ENCODE measurements around the gene NINL.

The NINL gene

DNA sequence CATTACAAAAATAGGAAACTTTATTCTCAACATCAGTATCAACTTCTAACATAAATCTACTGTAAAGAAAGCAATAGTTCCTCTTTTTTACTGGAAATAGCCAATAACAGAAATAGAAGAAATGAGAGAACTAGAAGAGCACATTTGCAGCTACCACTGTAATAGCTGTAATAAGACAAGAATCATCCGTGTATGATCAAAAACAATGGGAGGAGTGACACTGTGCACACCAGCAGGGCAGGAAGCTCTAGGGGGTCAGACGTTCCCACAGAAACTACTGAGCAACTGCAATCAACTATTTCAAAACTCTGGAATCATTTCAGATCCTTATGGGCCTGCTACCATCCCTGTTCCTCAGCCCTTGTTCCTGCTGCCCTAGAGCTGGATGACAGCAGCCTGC lies 43.7 kb downstream of the NINL start:
- Mint-ChIP-seq H3K4me3 (no peak overlapping the region), H3K4me1 (peaks cover 7% of the 10 kb centered on the region in 2 donors), H3K27ac (no peak overlapping the region), H3K9me3 (no peaks in the 10 kb centered on the region), H3K27me3 (no peaks in the 10 kb centered on the region), H3K36me3 (no peaks in the 10 kb centered on the region)
- DNase-seq, result no peak
- ATAC-seq (replicated peaks), result peak; percentile 36 to 54

DNA sequence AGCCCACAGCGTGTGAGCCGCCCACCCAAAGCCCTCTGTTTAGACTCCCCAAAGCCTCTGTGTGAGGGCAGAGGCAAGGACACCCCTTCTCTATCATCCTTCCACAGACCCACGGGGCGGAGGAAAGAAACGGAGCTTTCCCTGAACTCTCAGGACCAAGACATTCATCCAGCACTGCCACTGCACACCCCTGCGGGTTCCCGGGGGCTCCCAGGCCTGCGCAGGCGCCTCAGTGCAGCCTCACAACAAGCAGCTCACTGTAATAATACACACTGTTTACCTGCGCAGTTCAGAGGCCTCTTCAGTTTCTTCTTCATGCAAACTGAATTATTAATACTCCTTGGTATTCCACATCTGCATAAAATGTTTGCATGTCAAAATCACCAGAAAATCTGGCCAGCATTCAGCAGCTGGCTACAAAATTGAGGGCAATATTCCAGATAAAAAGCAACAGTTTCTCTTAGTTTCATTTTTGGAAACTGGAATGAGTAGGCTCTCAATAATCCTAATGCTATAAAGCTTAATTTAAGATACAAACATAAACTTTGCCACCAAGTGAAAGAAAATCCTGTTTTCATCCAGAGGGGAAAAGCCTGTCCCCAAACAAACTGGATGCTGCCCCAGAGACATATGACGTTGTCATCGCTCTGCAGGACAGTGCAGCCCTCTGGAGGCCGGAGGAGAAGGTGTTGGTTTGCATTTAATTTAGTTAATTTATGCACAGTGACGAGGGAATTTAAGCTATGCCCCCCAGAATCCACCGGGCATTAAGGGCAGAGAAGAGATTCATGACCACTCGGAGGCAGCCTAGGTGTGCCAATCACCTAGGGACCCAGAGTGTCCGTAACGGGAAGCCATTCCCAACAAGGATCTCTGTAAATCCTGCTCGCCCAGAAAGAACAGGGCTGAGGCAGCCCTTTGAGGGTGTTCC lies 45.3 kb downstream of the NINL start:
- ATAC-seq (replicated peaks) (no peak), DNase-seq (no peak)
- H3K4me3 Mint-ChIP-seq, result no peak overlapping the region
- H3K36me3 Mint-ChIP-seq, result no peaks in the 10 kb centered on the region
- H3K4me1 Mint-ChIP-seq, result peaks cover 7% of the 10 kb centered on the region in 2 donors
- no peaks in the 10 kb centered on the region for H3K9me3 Mint-ChIP-seq
- no peak overlapping the region for H3K27ac Mint-ChIP-seq
- H3K27me3 Mint-ChIP-seq, result peaks cover 0 to 7% of the 10 kb centered on the region in 2 donors

DNA sequence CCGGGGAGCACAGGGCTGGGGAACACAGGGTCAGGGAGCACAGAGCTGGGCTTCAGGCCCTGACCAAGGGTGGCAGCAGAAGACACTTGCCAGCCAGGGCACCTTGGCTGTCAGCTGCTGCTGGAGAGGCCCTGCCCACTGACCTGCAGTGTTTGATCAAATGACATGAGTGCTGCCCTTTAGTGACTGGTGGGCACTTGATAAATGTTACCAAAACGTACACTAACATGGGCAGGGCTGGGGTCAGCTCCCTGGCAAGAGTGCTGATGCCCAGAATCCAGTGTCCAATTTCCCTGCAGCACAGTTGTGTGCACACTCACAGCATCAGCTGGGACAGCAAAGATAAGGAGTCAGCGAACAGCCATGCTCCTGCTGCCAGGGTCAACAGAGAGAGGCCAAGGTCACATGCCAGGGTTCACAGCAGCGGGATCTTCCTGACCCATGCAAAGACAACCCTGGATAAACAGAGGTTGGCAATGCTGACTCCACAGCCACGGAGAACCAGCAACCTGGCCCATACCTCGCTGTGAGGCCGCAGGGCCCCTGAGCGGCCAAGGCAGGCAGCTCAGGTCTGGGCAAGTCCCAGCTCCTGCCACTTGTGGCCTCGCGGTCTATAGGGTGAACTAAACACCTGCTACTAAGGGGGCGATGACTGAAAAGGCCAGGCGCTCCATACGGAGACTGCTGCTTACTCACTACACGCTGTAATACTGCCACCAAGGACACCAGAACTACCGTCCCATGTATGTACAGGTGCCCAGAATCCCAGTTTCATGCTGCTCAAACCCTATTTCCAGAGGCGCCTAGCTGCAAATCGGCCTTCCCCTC lies 46.3 kb downstream of the NINL start:
- H3K27me3 Mint-ChIP-seq, result peaks cover 0 to 7% of the 10 kb centered on the region in 2 donors
- no peaks in the 10 kb centered on the region for H3K36me3 Mint-ChIP-seq
- H3K4me1 Mint-ChIP-seq, result peaks cover 7% of the 10 kb centered on the region in 2 donors
- ATAC-seq (replicated peaks) (no peak), DNase-seq (no peak)
- no peak overlapping the region for H3K4me3 Mint-ChIP-seq
- H3K9me3 Mint-ChIP-seq, result no peaks in the 10 kb centered on the region
- no peak overlapping the region for H3K27ac Mint-ChIP-seq

DNA sequence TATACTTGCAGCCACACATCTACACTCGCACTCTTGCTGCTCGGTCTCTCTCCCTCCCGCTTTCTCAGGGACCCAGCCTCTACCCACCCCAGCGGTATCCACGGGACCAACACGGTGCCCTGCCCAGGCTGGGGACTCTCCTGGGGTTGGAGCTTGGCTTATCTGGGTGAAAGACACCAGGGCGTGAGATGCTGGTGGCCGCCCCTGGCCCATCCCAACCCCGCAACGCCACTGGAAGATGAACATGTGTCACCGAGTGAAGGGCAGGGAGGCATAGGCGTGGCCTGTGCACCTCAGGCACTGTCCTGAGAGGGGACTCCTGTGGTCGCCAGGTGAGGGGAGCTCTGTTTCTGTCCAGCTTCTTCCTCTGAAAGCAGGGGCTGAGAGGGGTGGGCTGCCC lies 47.4 kb downstream of the NINL start:
- H3K4me1 Mint-ChIP-seq, result peaks cover 7% of the 10 kb centered on the region in 2 donors
- no peaks in the 10 kb centered on the region for H3K36me3 Mint-ChIP-seq
- H3K27me3 Mint-ChIP-seq, result peaks cover 0 to 12% of the 10 kb centered on the region in 2 donors
- no peak overlapping the region for H3K27ac Mint-ChIP-seq
- H3K4me3 Mint-ChIP-seq, result no peak overlapping the region
- no peaks in the 10 kb centered on the region for H3K9me3 Mint-ChIP-seq
- ATAC-seq (replicated peaks) (no peak), DNase-seq (no peak)

DNA sequence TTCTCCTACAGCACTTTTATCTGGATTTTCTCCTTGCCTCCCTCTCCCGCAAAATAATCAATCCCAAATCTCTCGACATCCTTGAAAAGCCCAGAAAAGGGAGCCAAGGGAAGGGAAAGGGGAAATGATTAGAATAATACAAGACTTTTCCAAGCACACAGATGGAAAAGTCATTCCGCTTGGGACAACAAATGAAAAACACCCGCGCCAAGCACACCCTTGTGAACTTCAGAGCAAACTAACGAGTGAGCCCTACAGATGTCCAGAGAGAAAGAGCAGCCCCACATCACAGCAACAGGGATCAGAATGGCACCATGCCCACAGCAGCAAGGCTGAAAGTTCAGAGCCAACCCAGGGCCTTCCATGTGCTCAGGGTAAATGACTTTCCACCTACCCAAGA lies 49.6 kb downstream of the NINL start:
- H3K27me3 Mint-ChIP-seq, result peaks cover 0 to 20% of the 10 kb centered on the region in 2 donors
- DNase-seq (no peak), ATAC-seq (replicated peaks) (no peak)
- H3K4me1 Mint-ChIP-seq, result peaks cover 0 to 2% of the 10 kb centered on the region in 2 donors
- no peak overlapping the region for H3K27ac Mint-ChIP-seq
- no peaks in the 10 kb centered on the region for H3K36me3 Mint-ChIP-seq
- no peak overlapping the region for H3K4me3 Mint-ChIP-seq
- H3K9me3 Mint-ChIP-seq, result no peaks in the 10 kb centered on the region

DNA sequence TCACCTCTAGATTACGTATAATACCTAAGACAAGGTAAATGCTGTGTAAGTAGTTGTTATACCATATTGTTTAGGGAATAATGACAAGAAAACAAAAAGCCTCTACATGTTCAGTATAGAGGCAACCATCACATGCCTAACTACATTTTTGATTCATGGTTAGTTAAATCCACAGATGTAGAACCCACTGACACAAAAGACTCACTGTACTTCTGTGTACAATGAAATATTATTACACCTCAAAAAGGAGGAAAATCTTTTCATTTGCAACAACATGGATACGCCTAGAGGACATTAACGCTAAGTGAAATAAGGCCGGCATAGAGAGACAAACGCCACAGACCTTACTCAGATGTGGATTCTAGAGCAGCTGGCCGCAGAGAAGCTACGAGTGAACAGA lies 50.5 kb downstream of the NINL start:
- no peak for ATAC-seq (replicated peaks)
- Mint-ChIP-seq H3K36me3 (peaks cover 0 to 4% of the 10 kb centered on the region in 2 donors), H3K4me1 (peaks cover 0 to 2% of the 10 kb centered on the region in 2 donors), H3K9me3 (peaks cover 5% of the 10 kb centered on the region in 2 donors), H3K4me3 (no peak overlapping the region), H3K27me3 (peaks cover 0 to 20% of the 10 kb centered on the region in 2 donors), H3K27ac (no peak overlapping the region)
- DNase-seq, result no peak

DNA sequence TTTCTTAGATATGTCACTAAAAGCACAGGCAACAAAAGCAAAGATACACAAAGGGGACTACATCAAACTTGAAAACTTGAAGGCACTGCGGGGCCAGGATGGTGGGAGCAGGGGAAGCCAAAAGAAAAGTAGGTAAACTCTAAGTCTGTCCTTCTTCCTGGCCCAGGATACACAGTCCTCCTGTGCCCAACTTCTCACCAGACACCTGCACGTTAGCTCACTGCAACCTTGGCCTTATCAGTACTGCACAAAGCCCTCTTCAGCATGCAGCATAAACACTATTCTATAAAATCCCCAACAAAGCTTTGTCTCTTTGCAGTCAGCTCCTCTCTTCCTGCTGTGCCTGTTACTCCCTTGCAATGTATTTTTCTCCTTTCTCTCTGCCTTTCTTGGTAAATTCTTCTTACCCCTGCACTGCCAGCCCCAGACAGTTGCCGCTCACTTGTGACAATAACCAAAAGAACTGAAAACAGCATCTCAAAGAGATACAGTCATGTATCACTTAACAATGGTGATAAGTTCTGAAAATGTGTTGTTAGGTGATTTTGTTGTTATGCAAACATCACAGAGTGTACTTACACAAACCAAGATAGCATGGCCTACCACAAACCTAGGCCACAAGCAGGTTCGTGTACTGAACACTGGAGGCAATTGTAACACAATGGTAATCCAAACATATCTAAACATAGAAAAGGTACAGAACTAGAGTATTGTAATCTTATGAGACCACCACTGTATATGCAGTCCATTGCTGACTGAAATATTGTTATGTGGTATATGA lies 51.2 kb downstream of the NINL start:
- Mint-ChIP-seq H3K9me3 (peaks cover 5% of the 10 kb centered on the region in 2 donors), H3K27me3 (peaks cover 0 to 20% of the 10 kb centered on the region in 2 donors), H3K36me3 (peaks cover 0 to 4% of the 10 kb centered on the region in 2 donors), H3K4me1 (no peaks in the 10 kb centered on the region), H3K4me3 (no peak overlapping the region), H3K27ac (no peak overlapping the region)
- no peak for ATAC-seq (replicated peaks)
- no peak for DNase-seq

DNA sequence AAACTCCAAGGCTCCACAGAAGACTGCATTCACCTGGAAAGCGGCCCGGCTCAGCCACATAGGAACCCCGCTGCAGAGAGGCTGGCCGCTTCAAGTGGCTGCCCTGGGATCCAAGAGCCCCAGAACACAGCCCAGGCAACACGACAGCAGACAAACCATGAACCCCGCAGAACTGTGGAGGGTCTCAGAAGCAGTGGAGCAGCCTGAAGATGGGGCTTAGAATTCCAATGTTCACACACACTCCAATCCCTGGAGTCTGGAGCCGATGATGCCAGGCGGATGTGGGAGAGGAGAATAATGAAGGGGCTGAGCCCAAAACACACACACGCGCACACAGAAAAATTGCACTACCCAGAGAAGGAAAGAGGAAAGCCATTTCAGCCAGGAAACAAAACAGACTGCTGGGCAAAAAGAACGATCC lies 52.4 kb downstream of the NINL start:
- Mint-ChIP-seq H3K27me3 (peaks cover 0 to 20% of the 10 kb centered on the region in 2 donors), H3K9me3 (peaks cover 5% of the 10 kb centered on the region in 2 donors), H3K4me3 (no peak overlapping the region), H3K4me1 (no peaks in the 10 kb centered on the region), H3K27ac (no peak overlapping the region), H3K36me3 (peaks cover 0 to 4% of the 10 kb centered on the region in 2 donors)
- DNase-seq (no peak), ATAC-seq (replicated peaks) (no peak)

DNA sequence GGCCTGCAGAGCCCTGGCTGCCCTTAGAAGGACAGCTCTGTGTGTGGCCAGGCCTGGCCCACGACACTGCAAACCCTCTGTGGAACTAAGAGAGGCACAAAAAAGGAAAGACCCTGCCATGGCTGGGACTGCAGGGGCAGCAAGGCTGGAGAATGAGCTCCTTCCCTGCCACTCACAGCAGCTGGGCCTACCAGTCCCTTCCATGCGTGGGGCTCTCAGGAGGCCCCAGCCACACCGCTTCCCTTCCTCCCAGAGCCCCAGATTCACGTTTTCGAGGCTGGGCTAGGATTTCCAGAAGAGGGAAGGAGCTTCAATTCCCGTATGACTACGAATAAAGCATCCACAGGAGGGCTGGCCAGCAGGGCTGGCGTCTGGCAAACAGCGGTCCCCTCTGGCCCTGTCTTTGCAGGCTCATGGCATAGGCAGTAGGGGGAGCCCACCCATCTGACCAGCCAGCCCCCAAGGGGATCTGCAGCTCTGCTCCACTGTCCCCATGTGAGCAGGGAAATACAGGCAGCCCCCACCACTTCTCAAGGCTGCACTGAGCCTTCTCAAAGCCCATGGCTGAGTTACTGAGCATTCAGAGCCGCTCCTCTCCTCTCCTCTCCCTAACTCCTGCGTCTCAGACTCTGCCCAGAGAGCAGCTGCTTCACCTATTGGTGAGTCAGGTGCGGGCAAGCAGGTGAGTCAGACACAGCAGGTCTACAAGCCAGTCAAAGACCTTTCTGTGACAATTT lies 53.1 kb downstream of the NINL start:
- H3K4me1 Mint-ChIP-seq, result no peaks in the 10 kb centered on the region
- H3K27ac Mint-ChIP-seq, result no peak overlapping the region
- H3K27me3 Mint-ChIP-seq, result peaks cover 0 to 20% of the 10 kb centered on the region in 2 donors
- H3K4me3 Mint-ChIP-seq, result no peak overlapping the region
- peaks cover 5% of the 10 kb centered on the region in 2 donors for H3K9me3 Mint-ChIP-seq
- DNase-seq (no peak), ATAC-seq (replicated peaks) (peak in 1 of 2 donors; percentile 16)
- peaks cover 0 to 4% of the 10 kb centered on the region in 2 donors for H3K36me3 Mint-ChIP-seq

DNA sequence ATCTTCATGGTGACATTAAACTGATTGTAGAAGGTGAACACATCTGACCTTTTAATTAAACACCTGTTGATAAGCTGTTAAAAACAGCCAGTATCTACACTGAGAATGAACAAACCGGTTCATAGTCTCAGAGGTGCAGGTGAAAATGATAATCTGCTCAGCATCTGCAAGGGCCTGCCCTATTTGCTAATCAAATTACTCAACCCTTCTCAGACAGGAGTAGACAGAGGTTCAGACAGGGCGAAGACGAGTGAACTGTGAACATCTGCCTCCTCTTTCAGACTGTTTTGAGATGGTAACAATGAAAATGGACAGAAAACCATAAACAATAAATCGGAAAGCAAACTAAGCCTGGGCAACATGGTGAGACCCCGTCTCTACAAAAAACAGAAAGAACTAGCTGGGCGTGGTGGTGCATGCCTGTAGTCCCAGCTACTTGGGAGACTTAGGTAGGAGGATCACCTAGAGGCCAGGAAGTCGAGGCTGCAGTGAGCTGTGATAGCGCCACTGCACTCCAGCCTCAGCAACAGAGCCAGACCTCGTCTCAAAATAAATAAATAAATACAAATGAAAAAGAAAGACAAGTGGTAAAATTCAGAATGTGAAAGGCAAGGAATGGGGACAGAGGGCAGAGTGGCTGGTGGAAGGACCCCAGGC lies 55.9 kb downstream of the NINL start:
- H3K9me3 Mint-ChIP-seq, result peaks cover 5% of the 10 kb centered on the region in 2 donors
- H3K4me3 Mint-ChIP-seq, result no peak overlapping the region
- peaks cover 0 to 4% of the 10 kb centered on the region in 2 donors for H3K36me3 Mint-ChIP-seq
- no peaks in the 10 kb centered on the region for H3K4me1 Mint-ChIP-seq
- H3K27ac Mint-ChIP-seq, result no peak overlapping the region
- peaks cover 0 to 19% of the 10 kb centered on the region in 2 donors for H3K27me3 Mint-ChIP-seq
- DNase-seq, result no peak
- no peak for ATAC-seq (replicated peaks)

DNA sequence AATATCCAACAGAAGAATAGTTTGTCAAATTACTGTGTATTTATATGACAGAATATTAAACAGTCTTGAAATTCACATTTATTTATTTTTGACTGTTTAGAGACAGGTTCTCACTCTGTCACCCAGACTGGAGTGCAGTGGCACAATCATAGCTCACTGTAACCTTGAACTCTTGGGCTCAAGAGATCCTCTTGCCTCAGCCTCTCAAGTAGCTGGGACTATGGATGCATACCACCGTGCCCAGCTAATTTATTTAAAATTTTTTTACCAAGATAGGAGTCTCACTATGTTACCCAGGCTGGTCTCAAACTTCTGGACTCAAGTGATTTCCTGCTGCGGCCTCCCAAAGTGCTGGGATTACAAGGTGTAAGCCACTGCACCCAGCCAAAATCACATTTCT lies 57.4 kb downstream of the NINL start:
- ATAC-seq (replicated peaks) (no peak), DNase-seq (no peak)
- H3K4me1 Mint-ChIP-seq, result no peaks in the 10 kb centered on the region
- H3K27me3 Mint-ChIP-seq, result peaks cover 4 to 14% of the 10 kb centered on the region in 2 donors
- H3K27ac Mint-ChIP-seq, result no peak overlapping the region
- H3K9me3 Mint-ChIP-seq, result peaks cover 5% of the 10 kb centered on the region in 2 donors
- H3K4me3 Mint-ChIP-seq, result no peak overlapping the region
- H3K36me3 Mint-ChIP-seq, result peaks cover 0 to 4% of the 10 kb centered on the region in 2 donors

DNA sequence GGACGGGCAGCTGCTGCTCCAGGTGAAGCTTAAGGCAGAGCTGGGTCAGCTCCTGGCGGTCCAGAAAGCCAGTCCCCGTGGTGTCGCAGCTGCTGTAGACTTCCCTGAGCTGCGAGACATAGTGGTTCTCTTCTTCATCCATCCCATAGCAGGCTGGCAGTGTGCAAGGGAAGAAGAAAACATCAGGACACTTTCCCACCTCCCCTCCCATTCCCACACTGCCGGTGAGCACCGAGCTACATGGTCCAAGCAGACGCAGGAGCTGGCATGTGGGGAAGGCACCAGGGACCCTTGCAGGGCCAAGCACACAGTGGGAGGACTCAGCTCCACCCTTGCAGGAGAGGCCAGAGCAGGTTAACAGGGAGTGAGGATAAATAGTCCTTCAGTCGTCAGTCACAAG lies 58.9 kb downstream of the NINL start:
- Mint-ChIP-seq H3K27me3 (peaks cover 6 to 10% of the 10 kb centered on the region in 2 donors), H3K4me1 (no peaks in the 10 kb centered on the region), H3K4me3 (no peak overlapping the region), H3K9me3 (peaks cover 5% of the 10 kb centered on the region in 2 donors), H3K27ac (no peak overlapping the region), H3K36me3 (peaks cover 0 to 4% of the 10 kb centered on the region in 2 donors)
- DNase-seq (no peak), ATAC-seq (replicated peaks) (no peak)

DNA sequence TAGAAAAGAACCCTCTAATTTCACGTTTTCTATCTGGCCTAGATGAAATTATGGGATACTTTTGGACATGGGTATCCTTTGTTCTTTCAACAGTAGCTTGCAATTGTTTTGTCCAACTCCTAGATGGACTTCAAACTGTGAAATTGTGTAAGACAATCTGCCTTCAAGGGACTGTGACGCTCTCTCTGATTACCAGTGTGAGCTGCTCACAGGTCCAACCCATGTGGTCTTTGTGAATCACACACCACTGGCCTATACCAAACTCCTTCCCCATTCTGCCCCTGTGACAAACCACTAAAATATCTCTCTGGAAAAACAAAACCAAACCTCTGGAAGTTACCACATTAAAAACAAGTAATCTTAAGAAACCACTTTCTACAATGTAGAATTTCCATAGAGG lies 59.5 kb downstream of the NINL start:
- peaks cover 5 to 7% of the 10 kb centered on the region in 2 donors for H3K9me3 Mint-ChIP-seq
- H3K27ac Mint-ChIP-seq, result no peak overlapping the region
- ATAC-seq (replicated peaks) (no peak), DNase-seq (no peak)
- H3K4me1 Mint-ChIP-seq, result no peaks in the 10 kb centered on the region
- H3K27me3 Mint-ChIP-seq, result peaks cover 6 to 10% of the 10 kb centered on the region in 2 donors
- H3K36me3 Mint-ChIP-seq, result peaks cover 0 to 4% of the 10 kb centered on the region in 2 donors
- H3K4me3 Mint-ChIP-seq, result no peak overlapping the region

All from stimulated activated naive B cell treated with anti-CD40 and anti-IgM and Interleukin-4, amounts not matched to agents 10 μg/mL and 1 μg/mL and 100 μg/mL, for 72 hours (primary cell).